Activated CD4-positive, alpha-beta memory T cell treated with anti-CD3 and anti-CD28 coated beads for 36 hours (primary cell): ENCODE data around the gene RTF2. TPM values are rescaled to one million over a fixed set of nuclear protein-coding genes. Genes with fewer than 3 reads are reported as not detected.

Experiments used
- CTCF ChIA-PET: fragments of 350-600 bp; sonication (Branson Sonifier 250); formaldehyde crosslinking; loops from one replicate; lab custom pipeline; 2021; ENCODE audit warnings: antibody characterized with exemption, inconsistent platforms; lab: Charles Lee
- POLR2A ChIA-PET: fragments of 350-600 bp; sonication (Branson Sonifier 250); formaldehyde crosslinking; loops from one replicate; lab custom pipeline; 2021; ENCODE audit warnings: antibody characterized with exemption; lab: Charles Lee
- DNase-seq: peaks from one replicate; pipeline ENCODE4 v3.0.0-alpha.2; 2020
- H3K27ac Mint-ChIP-seq: one replicate; pipeline ENCODE4 v1.8.0; 2021; ENCODE audit warnings: mixed read lengths
- H3K27me3 Mint-ChIP-seq: one replicate; pipeline ENCODE4 v1.8.0; 2021; ENCODE audit warnings: mixed read lengths
- H3K36me3 Mint-ChIP-seq: one replicate; pipeline ENCODE4 v1.8.0; 2021; ENCODE audit warnings: mixed read lengths
- H3K4me1 Mint-ChIP-seq: one replicate; pipeline ENCODE4 v1.8.0; 2021; ENCODE audit warnings: low read depth, mixed read lengths
- H3K4me3 Mint-ChIP-seq: one replicate; pipeline ENCODE4 v1.8.0; 2021; ENCODE audit warnings: mild to moderate bottlenecking, mixed read lengths
- H3K9me3 Mint-ChIP-seq: one replicate; pipeline ENCODE4 v1.8.0; 2021; ENCODE audit warnings: mixed read lengths
- intact Hi-C: fragments of 100-400 bp; cut with micrococcal nuclease; formaldehyde crosslinking; loops from one replicate; pipeline ENCODE4 v1.15.1; 2023
- total RNA-seq, 2 experiments: library from RNA; stranded (reverse); gene quantifications; one replicate each; pipeline ENCODE4 v1.2.3, GENCODE V29; 2021

RTF2 gene
- total RNA-seq, 2 experiments from 2014 or later, result 81.8 to 83.1 TPM

GRCh38 chr20:56453352-56453751 lies 15.1 kb upstream of the RTF2 start:
- Mint-ChIP-seq H3K27me3 (no peaks in the 10 kb centered on the region), H3K27ac (peak overlapping the region; percentile 49), H3K4me1 (peaks cover 35% of the 10 kb centered on the region), H3K36me3 (peaks cover 19% of the 10 kb centered on the region), H3K9me3 (no peaks in the 10 kb centered on the region), H3K4me3 (no peak overlapping the region)
- DNase-seq, result no peak
- ChIA-PET POLR2A (interaction anchor here (1.3 to 2.0 kb wide), 3 partner anchors 11 to 41 kb away, joined by 3 to 7 read pairs (median 7); partner anchors contain the start of genes CASS4 and RTF2), CTCF (interaction anchor here (1.2 kb wide), 1 partner anchor 41 kb away, joined by 7 read pairs; the partner anchor contains the start of gene CASS4)
- intact Hi-C loops, result no loop called here

- intact Hi-C loops, result loop anchor here (1.0 to 2.0 kb wide), 2 partner anchors 14 to 39 kb away; no protein-coding TSS in a partner anchor
- Mint-ChIP-seq H3K27me3 (no peaks in the 10 kb centered on the region), H3K9me3 (no peaks in the 10 kb centered on the region), H3K36me3 (peaks cover 17% of the 10 kb centered on the region), H3K4me1 (peaks cover 37% of the 10 kb centered on the region), H3K4me3 (no peak overlapping the region), H3K27ac (peak overlapping the region; percentile 81)
- peak; percentile 42 for DNase-seq
- ChIA-PET CTCF (interaction anchor here (1.2 to 1.5 kb wide), 2 partner anchors 21 to 43 kb away, joined by 3 to 7 read pairs; partner anchors contain the start of gene CASS4), POLR2A (interaction anchor here (1.0 to 2.0 kb wide), 4 partner anchors 13 to 42 kb away, joined by 3 to 7 read pairs (median 6); partner anchors contain the start of genes CASS4 and RTF2)
Measured at GRCh38 chr20:56454754-56455153, 13.7 kb upstream of the RTF2 start.

- no peak for DNase-seq
- ChIA-PET POLR2A (interaction anchor here (0.8 kb wide), 1 partner anchor 66 kb away, joined by 3 read pairs; the partner anchor contains the start of gene CSTF1), CTCF (no interaction called here)
- intact Hi-C loops, result no loop called here
- Mint-ChIP-seq H3K4me3 (no peak overlapping the region), H3K27ac (no peak overlapping the region), H3K36me3 (peaks cover 4% of the 10 kb centered on the region), H3K27me3 (no peaks in the 10 kb centered on the region), H3K9me3 (no peaks in the 10 kb centered on the region), H3K4me1 (peaks cover 52% of the 10 kb centered on the region)
Measured at GRCh38 chr20:56458206-56458821, 10.1 kb upstream of the RTF2 start.

- Mint-ChIP-seq H3K27ac (peak overlapping the region; percentile 70), H3K4me3 (no peak overlapping the region), H3K9me3 (no peaks in the 10 kb centered on the region), H3K27me3 (no peaks in the 10 kb centered on the region), H3K36me3 (peaks cover 3% of the 10 kb centered on the region), H3K4me1 (peaks cover 41% of the 10 kb centered on the region)
- peak; percentile 56 for DNase-seq
- CTCF ChIA-PET, result no interaction called here
- POLR2A ChIA-PET, result no interaction called here
- intact Hi-C loops, result loop anchor here (1.0 kb wide), 1 partner anchor 20 kb away; no protein-coding TSS in a partner anchor
Measured at GRCh38 chr20:56460459-56460858, 8.0 kb upstream of the RTF2 start.

- intact Hi-C loops, result no loop called here
- Mint-ChIP-seq H3K27me3 (no peaks in the 10 kb centered on the region), H3K27ac (peak overlapping the region; percentile 70), H3K9me3 (no peaks in the 10 kb centered on the region), H3K4me1 (peaks cover 36% of the 10 kb centered on the region), H3K36me3 (peaks cover 3% of the 10 kb centered on the region), H3K4me3 (no peak overlapping the region)
- POLR2A ChIA-PET, result no interaction called here
- DNase-seq, result no peak
- CTCF ChIA-PET, result no interaction called here
Measured at GRCh38 chr20:56461576-56461975, 6.9 kb upstream of the RTF2 start.

GRCh38 chr20:56463428-56463827 lies 5.0 kb upstream of the RTF2 start:
- ChIA-PET POLR2A (interaction anchor here (1.6 kb wide), 1 partner anchor 66 kb away, joined by 4 read pairs; no protein-coding TSS in a partner anchor), CTCF (interaction anchor here (0.8 to 1.1 kb wide), 3 partner anchors 20 to 72 kb away, joined by 3 to 4 read pairs (median 3); partner anchors contain the start of gene AURKA)
- peaks cover 36% of the 10 kb centered on the region for H3K4me1 Mint-ChIP-seq
- peaks cover 3% of the 10 kb centered on the region for H3K36me3 Mint-ChIP-seq
- DNase-seq, result peak; percentile 41
- H3K27me3 Mint-ChIP-seq, result no peaks in the 10 kb centered on the region
- no peak overlapping the region for H3K4me3 Mint-ChIP-seq
- intact Hi-C loops, result no loop called here
- H3K9me3 Mint-ChIP-seq, result no peaks in the 10 kb centered on the region
- peak overlapping the region; percentile 60 for H3K27ac Mint-ChIP-seq

- Mint-ChIP-seq H3K27me3 (no peaks in the 10 kb centered on the region), H3K4me3 (no peak overlapping the region), H3K9me3 (no peaks in the 10 kb centered on the region), H3K36me3 (peaks cover 4% of the 10 kb centered on the region), H3K4me1 (peaks cover 46% of the 10 kb centered on the region), H3K27ac (no peak overlapping the region)
- POLR2A ChIA-PET, result interaction anchor here (0.6 kb wide), 1 partner anchor 10 kb away, joined by 3 read pairs; no protein-coding TSS in a partner anchor
- intact Hi-C loops, result no loop called here
- CTCF ChIA-PET, result no interaction called here
- no peak for DNase-seq
Measured at GRCh38 chr20:56465997-56466396, 2.4 kb upstream of the RTF2 start.

- no peak for DNase-seq
Measured at GRCh38 chr20:56467968-56468315, 485 bp upstream of the RTF2 start.

GRCh38 chr20:56469077-56469449 lies 636 bp downstream of the RTF2 start:
- Mint-ChIP-seq H3K27ac (peak overlapping the region; percentile 99), H3K36me3 (peaks cover 10% of the 10 kb centered on the region), H3K9me3 (no peaks in the 10 kb centered on the region), H3K27me3 (no peaks in the 10 kb centered on the region), H3K4me3 (peak overlapping the region; percentile 100), H3K4me1 (peaks cover 29% of the 10 kb centered on the region)
- CTCF ChIA-PET, result interaction anchor here (1.2 to 2.4 kb wide), 3 partner anchors 54 to 76 kb away, joined by 3 to 11 read pairs (median 9); partner anchors contain the start of genes AURKA and CSTF1
- no peak for DNase-seq
- intact Hi-C loops, result loop anchor here (2.0 kb wide), 2 partner anchors 28 to 68 kb away; no protein-coding TSS in a partner anchor
- POLR2A ChIA-PET, result interaction anchor here (0.9 to 2.6 kb wide), 3 partner anchors 40 to 77 kb away, joined by 3 to 14 read pairs (median 5); partner anchors contain the start of genes AURKA, CASS4 and CSTF1

More at GRCh38 chr20:56467968-56468315, 485 bp upstream of the RTF2 start:
- H3K27me3 Mint-ChIP-seq, result no peaks in the 10 kb centered on the region
- H3K4me3 Mint-ChIP-seq, result peak overlapping the region; percentile 100
- H3K36me3 Mint-ChIP-seq, result peaks cover 4% of the 10 kb centered on the region
- H3K4me1 Mint-ChIP-seq, result peaks cover 39% of the 10 kb centered on the region
- ChIA-PET CTCF (interaction anchor here (0.6 to 2.4 kb wide), 2 partner anchors 72 to 82 kb away, joined by 3 to 11 read pairs; no protein-coding TSS in a partner anchor), POLR2A (interaction anchor here (1.0 to 2.6 kb wide), 5 partner anchors 14 to 76 kb away, joined by 3 to 14 read pairs (median 5); partner anchors contain the start of genes AURKA, CASS4 and CSTF1)
- intact Hi-C loops, result loop anchor here (1.0 to 2.0 kb wide), 6 partner anchors 27 to 883 kb away; partner anchors contain the start of genes AURKA, CSTF1, FAM210B and RAE1
- peak overlapping the region; percentile 99 for H3K27ac Mint-ChIP-seq
- no peaks in the 10 kb centered on the region for H3K9me3 Mint-ChIP-seq

GRCh38 chr20:56483970-56484369 lies 15.5 kb downstream of the RTF2 start:
- POLR2A ChIA-PET, result no interaction called here
- CTCF ChIA-PET, result no interaction called here
- intact Hi-C loops, result no loop called here
- Mint-ChIP-seq H3K9me3 (no peaks in the 10 kb centered on the region), H3K27me3 (no peaks in the 10 kb centered on the region), H3K27ac (peak overlapping the region; percentile 59), H3K36me3 (peaks cover 53% of the 10 kb centered on the region), H3K4me3 (no peak overlapping the region), H3K4me1 (peaks cover 30% of the 10 kb centered on the region)
- DNase-seq, result no peak

GRCh38 chr20:56487216-56487615 lies 18.8 kb downstream of the RTF2 start:
- Mint-ChIP-seq H3K4me1 (peaks cover 24% of the 10 kb centered on the region), H3K4me3 (no peak overlapping the region), H3K36me3 (peaks cover 50% of the 10 kb centered on the region), H3K27me3 (no peaks in the 10 kb centered on the region), H3K27ac (no peak overlapping the region), H3K9me3 (no peaks in the 10 kb centered on the region)
- intact Hi-C loops, result no loop called here
- no peak for DNase-seq
- ChIA-PET POLR2A (no interaction called here), CTCF (no interaction called here)

GRCh38 chr20:56488566-56488965 lies 20.1 kb downstream of the RTF2 start:
- no peak overlapping the region for H3K4me3 Mint-ChIP-seq
- no peak for DNase-seq
- POLR2A ChIA-PET, result no interaction called here
- intact Hi-C loops, result no loop called here
- peaks cover 50% of the 10 kb centered on the region for H3K36me3 Mint-ChIP-seq
- no peaks in the 10 kb centered on the region for H3K9me3 Mint-ChIP-seq
- CTCF ChIA-PET, result no interaction called here
- H3K27me3 Mint-ChIP-seq, result no peaks in the 10 kb centered on the region
- peaks cover 13% of the 10 kb centered on the region for H3K4me1 Mint-ChIP-seq
- H3K27ac Mint-ChIP-seq, result no peak overlapping the region
